ENCODE measurements around the gene PANX3.

DNA sequence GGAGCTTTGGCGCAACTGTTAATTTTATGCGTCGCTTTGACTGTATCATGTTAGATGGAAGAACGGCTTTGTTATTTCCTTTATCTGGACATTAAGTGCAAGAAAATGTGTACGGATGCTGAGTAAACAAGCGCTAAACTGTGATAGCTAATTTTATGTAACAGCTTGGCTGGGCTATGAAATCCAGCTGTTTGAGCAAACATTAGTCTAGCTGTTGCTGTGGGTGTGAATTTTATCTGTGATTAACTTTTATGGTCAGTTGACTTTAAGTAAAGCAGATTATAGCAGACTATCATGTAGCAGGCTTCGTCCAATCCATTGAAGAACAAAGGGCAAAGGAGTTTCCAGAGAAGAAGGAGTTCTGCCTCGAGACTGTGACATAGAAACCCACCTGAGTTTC, 27.4 kb upstream of the PANX3 start:
- TF ChIP-seq, protein P1, sequence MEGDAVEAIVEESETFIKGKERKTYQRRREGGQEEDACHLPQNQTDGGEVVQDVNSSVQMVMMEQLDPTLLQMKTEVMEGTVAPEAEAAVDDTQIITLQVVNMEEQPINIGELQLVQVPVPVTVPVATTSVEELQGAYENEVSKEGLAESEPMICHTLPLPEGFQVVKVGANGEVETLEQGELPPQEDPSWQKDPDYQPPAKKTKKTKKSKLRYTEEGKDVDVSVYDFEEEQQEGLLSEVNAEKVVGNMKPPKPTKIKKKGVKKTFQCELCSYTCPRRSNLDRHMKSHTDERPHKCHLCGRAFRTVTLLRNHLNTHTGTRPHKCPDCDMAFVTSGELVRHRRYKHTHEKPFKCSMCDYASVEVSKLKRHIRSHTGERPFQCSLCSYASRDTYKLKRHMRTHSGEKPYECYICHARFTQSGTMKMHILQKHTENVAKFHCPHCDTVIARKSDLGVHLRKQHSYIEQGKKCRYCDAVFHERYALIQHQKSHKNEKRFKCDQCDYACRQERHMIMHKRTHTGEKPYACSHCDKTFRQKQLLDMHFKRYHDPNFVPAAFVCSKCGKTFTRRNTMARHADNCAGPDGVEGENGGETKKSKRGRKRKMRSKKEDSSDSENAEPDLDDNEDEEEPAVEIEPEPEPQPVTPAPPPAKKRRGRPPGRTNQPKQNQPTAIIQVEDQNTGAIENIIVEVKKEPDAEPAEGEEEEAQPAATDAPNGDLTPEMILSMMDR (IDR thresholded peaks at IDR 0.05) = no peak
- no peak for TF ChIP-seq POLR2AphosphoS5 (IDR thresholded peaks at IDR 0.05)
- no peak for TF ChIP-seq EP300 (IDR thresholded peaks at IDR 0.05)
- TF ChIP-seq POLR2A (IDR thresholded peaks at IDR 0.05) = no peak

Data from upper lobe of left lung (tissue), 4 donors.